SK-N-SH (cell line): Measurements from ENCODE around the gene RAB42. TPM values are rescaled to one million over a fixed set of nuclear protein-coding genes. Genes with fewer than 3 reads are reported as not detected.

ENCODE experiments used
- CTCF ChIA-PET: fragments of 300-600, 350-600 bp; formaldehyde crosslinking; extraction: SDS; loops from one replicate; lab custom pipeline; 2021; lab: Yijun Ruan, JAX
- POLR2A ChIA-PET: fragments of 350-600 bp; sonication (Branson Sonifier 250); formaldehyde crosslinking; extraction: SDS; loops from one replicate; lab custom pipeline; 2020; ENCODE audit warnings: antibody characterized with exemption, inconsistent platforms; lab: Yijun Ruan, JAX
- DNase-seq: peaks from one replicate; pipeline ENCODE4 v3.0.0; 2012
- H2AFZ ChIP-seq: fragments of 200-600 bp; sonication (generic); 2 replicates; pipeline ENCODE4 v1.8.1; 2016; ENCODE audit warnings: antibody characterized with exemption, mild to moderate bottlenecking, low read depth
- H3F3A ChIP-seq: fragments of 200-600 bp; sonication (generic); replicated peaks from 2 replicates; pipeline ENCODE3; 2016; ENCODE audit warnings: antibody characterized with exemption, mild to moderate bottlenecking; ENCODE audit not compliant: insufficient read depth
- H3K27ac ChIP-seq, 2 experiments: fragments of 200-500 bp in 1 of 2; fragments of 200-600 bp in 1 of 2; sonication (Bioruptor generic) in 1 of 2; sonication (generic), shearing (Covaris generic) in 1 of 2; 2 replicates each; pipeline versions ENCODE4 v1.5.1 to v1.6.1; 2014 to 2016; ENCODE audit warnings: low read depth in 2 of 2, inconsistent platforms in 1 of 2, low read length in 1 of 2, mild to moderate bottlenecking in 1 of 2, mixed read lengths in 1 of 2
- H3K27me3 ChIP-seq: fragments of 200-600 bp; sonication (generic), shearing (Covaris generic); 2 replicates; pipeline ENCODE4 v1.6.1; 2016; ENCODE audit warnings: mixed run types; ENCODE audit not compliant: insufficient read depth
- H3K36me3 ChIP-seq, 2 experiments: fragments of 200-500 bp in 1 of 2; fragments of 200-600 bp in 1 of 2; sonication (Bioruptor generic) in 1 of 2; sonication (generic) in 1 of 2; replicated peaks in 1 of 2; 2 replicates each; pipeline versions ENCODE3 to v1.5.1; 2014 to 2016; ENCODE audit warnings: low read length in 1 of 2, mild to moderate bottlenecking in 1 of 2; ENCODE audit not compliant: insufficient read depth in 2 of 2, control insufficient read depth in 1 of 2
- H3K4me1 ChIP-seq, 2 experiments: fragments of 200-500 bp in 1 of 2; fragments of 200-600 bp in 1 of 2; sonication (Bioruptor generic) in 1 of 2; sonication (generic), shearing (Covaris generic) in 1 of 2; 2 replicates each; pipeline versions ENCODE4 v1.5.1 to v1.6.1; 2014 to 2016; ENCODE audit warnings: low read depth in 1 of 2, low read length in 1 of 2, mixed run types in 1 of 2; ENCODE audit not compliant: insufficient read depth in 2 of 2, control insufficient read depth in 1 of 2
- H3K4me2 ChIP-seq: fragments of 200-600 bp; sonication (generic), shearing (Covaris generic); 2 replicates; pipeline ENCODE4 v1.6.1; 2017; ENCODE audit warnings: mixed run types
- H3K4me3 ChIP-seq, 2 experiments: fragments of 200-500 bp in 1 of 2; fragments of 200-600 bp in 1 of 2; sonication (Bioruptor generic) in 1 of 2; sonication (generic), shearing (Covaris generic) in 1 of 2; 2 replicates each; pipeline versions ENCODE4 v1.5.1 to v1.8.1; 2014 to 2016; ENCODE audit warnings: low read depth in 2 of 2, inconsistent platforms in 1 of 2, low read length in 1 of 2, mild to moderate bottlenecking in 1 of 2, mixed read lengths in 1 of 2, moderate library complexity in 1 of 2
- H3K79me2 ChIP-seq: fragments of 200-600 bp; sonication (generic); 2 replicates; pipeline ENCODE4 v1.8.1; 2017; ENCODE audit warnings: mild to moderate bottlenecking; ENCODE audit not compliant: insufficient read depth
- H3K9ac ChIP-seq: fragments of 200-600 bp; sonication (generic); 2 replicates; pipeline ENCODE4 v1.6.1; 2017; ENCODE audit warnings: mixed run types
- H3K9me2 ChIP-seq: fragments of 200-600 bp; sonication (generic); 2 replicates; pipeline ENCODE4 v1.6.1; 2017; ENCODE audit warnings: mixed run types
- H3K9me3 ChIP-seq: fragments of 200-600 bp; sonication (generic); 2 replicates; pipeline ENCODE4 v1.6.1; 2017; ENCODE audit warnings: mixed run types, mild to moderate bottlenecking, moderate library complexity
- H4K20me1 ChIP-seq: fragments of 200-600 bp; sonication (generic); 2 replicates; pipeline ENCODE4 v1.6.1; 2017; ENCODE audit warnings: mild to moderate bottlenecking, mixed run types; ENCODE audit not compliant: insufficient read depth
- CTCF ChIP-seq: fragments of 200-600 bp; sonication (generic); IDR thresholded peaks from 2 replicates; pipeline ENCODE4 v1.6.1; 2017; ENCODE audit warnings: antibody characterized with exemption, mild to moderate bottlenecking, moderate library complexity
- EP300 ChIP-seq, 2 experiments: IDR thresholded peaks; 2 replicates each; pipeline versions ENCODE4 v1.4.0 to v1.6.1; 2012; ENCODE audit warnings: borderline replicate concordance in 1 of 2, low read depth in 1 of 2, low read length in 1 of 2
- MAX ChIP-seq: IDR thresholded peaks from 2 replicates; pipeline ENCODE4 v1.4.0; 2012; ENCODE audit warnings: low read depth
- MXI1 ChIP-seq: IDR thresholded peaks from 2 replicates; pipeline ENCODE4 v1.6.1; 2012; ENCODE audit warnings: mild to moderate bottlenecking, low read depth, low read length, improper control_type of control experiment
- PBX3 ChIP-seq: IDR thresholded peaks from 2 replicates; pipeline ENCODE4; 2012
- POLR2AphosphoS5 ChIP-seq: IDR thresholded peaks from 2 replicates; pipeline ENCODE4 v1.6.1; 2012; ENCODE audit warnings: low read depth, low read length
- RCOR1 ChIP-seq: fragments of 150-350 bp; IDR thresholded peaks from 2 replicates; pipeline ENCODE4 v1.6.1; 2017; ENCODE audit warnings: antibody characterized with exemption, low read length
- REST ChIP-seq: IDR thresholded peaks from 2 replicates; pipeline ENCODE4 v1.6.1; 2012; ENCODE audit warnings: mild to moderate bottlenecking, low read depth, low read length, moderate library complexity
- RXRA ChIP-seq: IDR thresholded peaks from 2 replicates; pipeline ENCODE4 v1.4.0; 2012; ENCODE audit warnings: low read depth, mild to moderate bottlenecking, borderline replicate concordance
- USF1 ChIP-seq: IDR thresholded peaks from 2 replicates; pipeline ENCODE4 v1.4.0; 2012; ENCODE audit warnings: low read depth, borderline replicate concordance
- YY1 ChIP-seq: IDR thresholded peaks from 2 replicates; pipeline ENCODE4 v1.4.0; 2012; ENCODE audit warnings: low read depth, mild to moderate bottlenecking
- WGBS: methylation state at CpG from one replicate; pipeline ENCODE4 v1.1.6; 2017; ENCODE audit warnings: low lambda C conversion rate; 5-methylcytosine and 5-hydroxymethylcytosine counted together
- polyA plus RNA-seq, 3 experiments: library from polyadenylated mRNA; depleted of rRNA; stranded (reverse); fragments of >200 nt; gene quantifications; 2 replicates each; pipeline ENCODE4 v1.2.3, GENCODE V29; 2012
- small RNA-seq, 7 experiments: library from RNA; depleted of rRNA; stranded (forward); fragments of <200 nt; gene quantifications; one replicate each; pipeline ENCODE3, GENCODE V24; 2012

RAB42 gene
- polyA plus RNA-seq, 1 of the 3 experiments (the other 2 are of a cell fraction) = 4.6 TPM

GRCh38 chr1:28644494-28644893 lies 52.4 kb downstream of the RAB42 start:
- Histone ChIP-seq H3K36me3 (peaks cover 0 to 8% of the 10 kb centered on the region in 2 experiments), H3F3A (peaks cover 16% of the 10 kb centered on the region), H3K27me3 (no peaks in the 10 kb centered on the region), H3K4me2 (no peak overlapping the region), H3K4me1 (peaks cover 0 to 11% of the 10 kb centered on the region in 2 experiments; a peak in 2 of 4 replicates), H3K9me2 (no peaks in the 10 kb centered on the region), H3K27ac (no peak overlapping the region; a peak in 1 of 4 replicates), H3K4me3 (no peak overlapping the region), H4K20me1 (no peaks in the 10 kb centered on the region), H3K9me3 (no peaks in the 10 kb centered on the region), H3K9ac (no peak overlapping the region), H3K79me2 (peaks cover 33% of the 10 kb centered on the region), H2AFZ (no peak overlapping the region)
- WGBS = 82% methylated on average over 3 of the region's 3 CpGs
- POLR2A ChIA-PET = interaction anchor here (0.6 to 1.2 kb wide), 4 partner anchors 25 to 247 kb away, joined by 3 read pairs; partner anchors contain the start of gene GMEB1
- TF ChIP-seq RXRA (no peak), MXI1 (no peak), REST (no peak), USF1 (no peak), EP300 (IDR thresholded peaks at IDR 0.05; ENCODE audit: borderline replicate concordance in 1 of 2, low read depth in 1 of 2, low read length in 1 of 2) (no peak), CTCF (no peak), RCOR1 (no peak), PBX3 (no peak), MAX (no peak), YY1 (no peak), POLR2AphosphoS5 (no peak)
- CTCF ChIA-PET = interaction anchor here (1.3 kb wide), 1 partner anchor 12 kb away, joined by 3 read pairs; no protein-coding TSS in a partner anchor
- DNase-seq = no peak

Small RNA genes lying within 50 kb of the gene (small RNA-seq; reads per million reads assigned to genes)
- 0 reads per million in 7 experiments for gene SNORA16A
- gene SNORA44 = 0 reads per million in 7 experiments
- gene SNORA61 = 0 reads per million in 7 experiments
- gene SNORD99 = 17.0 to 1,446 (median 194) reads per million in 7 experiments

Other genes with a start within 250 kb of the RAB42 start
- 9.8 and 10.5 TPM in 2 replicates for gene PHACTR4, start 222.5 kb upstream of the RAB42 start, polyA plus RNA-seq (2012; rRNA removed)
- gene RCC1, start 86.2 kb upstream of the RAB42 start, polyA plus RNA-seq (2012; rRNA removed) = 56.2 and 61.0 TPM in 2 replicates
- 25.8 and 31.2 TPM in 2 replicates for gene TRNAU1AP, start 39.2 kb upstream of the RAB42 start, polyA plus RNA-seq (2012; rRNA removed)
- 34.9 and 44.2 TPM in 2 replicates for gene TAF12, start 50.8 kb downstream of the RAB42 start, polyA plus RNA-seq (2012; rRNA removed)
- gene RNU11, start 56.3 kb downstream of the RAB42 start, polyA plus RNA-seq (2012; rRNA removed) = not detected in 2 replicates
- gene GMEB1, start 76.5 kb downstream of the RAB42 start, polyA plus RNA-seq (2012; rRNA removed) = 3.6 TPM in 2 replicates
- 45.2 and 54.8 TPM in 2 replicates for gene YTHDF2, start 144.7 kb downstream of the RAB42 start, polyA plus RNA-seq (2012; rRNA removed)
- 0.07 and 0.24 TPM in 2 replicates for gene OPRD1, start 219.9 kb downstream of the RAB42 start, polyA plus RNA-seq (2012; rRNA removed)